ENCODE results near the gene VIPR2. TPM values are rescaled to one million over a fixed set of nuclear protein-coding genes. Genes with fewer than 3 reads are reported as not detected.

Gene VIPR2
- total and polyA plus RNA-seq, 3 donors from 2014 or later: 2.5 to 5.3 (median 4.9) TPM

DNA sequence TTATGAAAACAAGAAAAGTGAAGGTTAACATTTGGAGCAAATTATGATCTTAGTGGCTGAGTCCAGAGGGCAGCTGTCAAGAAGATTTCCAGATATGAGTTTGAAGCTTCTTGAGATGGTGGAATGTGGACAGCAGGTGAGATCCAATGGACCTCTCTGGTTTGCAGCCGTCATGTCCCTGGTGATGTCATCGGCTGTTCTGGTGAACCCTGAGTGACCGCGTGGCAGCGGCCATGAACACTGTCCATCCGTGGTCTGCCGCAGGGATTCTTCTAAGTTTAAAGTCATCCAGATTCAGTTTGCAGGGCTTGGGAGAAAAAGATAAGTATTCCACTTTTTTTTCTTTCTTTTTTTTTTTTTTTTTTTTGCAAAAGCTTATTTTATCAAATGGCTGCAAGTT lies 15.8 kb upstream of the VIPR2 start:
- Histone ChIP-seq H3K27ac (no peak overlapping the region), H3K27me3 (no peaks in the 10 kb centered on the region), H3K4me1 (no peaks in the 10 kb centered on the region), H3K9me3 (no peaks in the 10 kb centered on the region), H3K4me3 (no peak overlapping the region), H3K36me3 (ENCODE audit: low read depth, missing control alignments) (no peaks in the 10 kb centered on the region)
- 89 to 94% methylated on average over 7 of the region's 7 CpGs for WGBS, 2 donors
- intact Hi-C loops (cut with DNase I; ENCODE audit: low total_unique reads): no loop called here
- no peak for DNase-seq
- TF ChIP-seq POLR2A (IDR thresholded peaks at IDR 0.05): no peak
- TF ChIP-seq, protein P1, sequence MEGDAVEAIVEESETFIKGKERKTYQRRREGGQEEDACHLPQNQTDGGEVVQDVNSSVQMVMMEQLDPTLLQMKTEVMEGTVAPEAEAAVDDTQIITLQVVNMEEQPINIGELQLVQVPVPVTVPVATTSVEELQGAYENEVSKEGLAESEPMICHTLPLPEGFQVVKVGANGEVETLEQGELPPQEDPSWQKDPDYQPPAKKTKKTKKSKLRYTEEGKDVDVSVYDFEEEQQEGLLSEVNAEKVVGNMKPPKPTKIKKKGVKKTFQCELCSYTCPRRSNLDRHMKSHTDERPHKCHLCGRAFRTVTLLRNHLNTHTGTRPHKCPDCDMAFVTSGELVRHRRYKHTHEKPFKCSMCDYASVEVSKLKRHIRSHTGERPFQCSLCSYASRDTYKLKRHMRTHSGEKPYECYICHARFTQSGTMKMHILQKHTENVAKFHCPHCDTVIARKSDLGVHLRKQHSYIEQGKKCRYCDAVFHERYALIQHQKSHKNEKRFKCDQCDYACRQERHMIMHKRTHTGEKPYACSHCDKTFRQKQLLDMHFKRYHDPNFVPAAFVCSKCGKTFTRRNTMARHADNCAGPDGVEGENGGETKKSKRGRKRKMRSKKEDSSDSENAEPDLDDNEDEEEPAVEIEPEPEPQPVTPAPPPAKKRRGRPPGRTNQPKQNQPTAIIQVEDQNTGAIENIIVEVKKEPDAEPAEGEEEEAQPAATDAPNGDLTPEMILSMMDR (IDR thresholded peaks at IDR 0.05): no peak

DNA sequence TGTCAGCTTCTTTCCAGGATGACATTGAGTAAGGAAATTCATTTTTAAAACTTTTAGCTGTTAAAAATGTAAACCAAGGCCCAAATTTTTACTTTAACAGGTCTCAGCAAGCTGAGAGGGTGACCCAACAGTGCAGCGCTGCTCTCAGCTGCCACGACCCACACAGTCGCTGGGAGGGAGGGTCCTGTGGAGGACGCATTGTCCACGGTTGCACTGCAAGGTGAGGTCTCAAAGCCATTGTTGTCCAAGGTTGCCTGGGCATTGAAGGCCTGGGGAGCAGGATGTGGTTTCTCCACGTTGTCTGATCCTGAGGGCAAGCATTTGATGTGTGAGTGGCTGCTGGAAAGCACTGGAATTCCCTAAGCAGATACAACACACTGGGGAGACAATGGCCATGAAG lies 15.1 kb upstream of the VIPR2 start:
- H3K4me1 ChIP-seq: no peaks in the 10 kb centered on the region
- no peaks in the 10 kb centered on the region for H3K9me3 ChIP-seq
- no peak overlapping the region for H3K27ac ChIP-seq
- 78 to 89% methylated on average over 6 of the region's 6 CpGs for WGBS, 2 donors
- intact Hi-C loops (cut with DNase I; ENCODE audit: low total_unique reads): no loop called here
- no peaks in the 10 kb centered on the region for H3K27me3 ChIP-seq
- H3K36me3 ChIP-seq (ENCODE audit: low read depth, missing control alignments): no peaks in the 10 kb centered on the region
- TF ChIP-seq POLR2A (IDR thresholded peaks at IDR 0.05): no peak
- TF ChIP-seq, protein P1 (IDR thresholded peaks at IDR 0.05): no peak
- no peak overlapping the region for H3K4me3 ChIP-seq
- no peak for DNase-seq

DNA sequence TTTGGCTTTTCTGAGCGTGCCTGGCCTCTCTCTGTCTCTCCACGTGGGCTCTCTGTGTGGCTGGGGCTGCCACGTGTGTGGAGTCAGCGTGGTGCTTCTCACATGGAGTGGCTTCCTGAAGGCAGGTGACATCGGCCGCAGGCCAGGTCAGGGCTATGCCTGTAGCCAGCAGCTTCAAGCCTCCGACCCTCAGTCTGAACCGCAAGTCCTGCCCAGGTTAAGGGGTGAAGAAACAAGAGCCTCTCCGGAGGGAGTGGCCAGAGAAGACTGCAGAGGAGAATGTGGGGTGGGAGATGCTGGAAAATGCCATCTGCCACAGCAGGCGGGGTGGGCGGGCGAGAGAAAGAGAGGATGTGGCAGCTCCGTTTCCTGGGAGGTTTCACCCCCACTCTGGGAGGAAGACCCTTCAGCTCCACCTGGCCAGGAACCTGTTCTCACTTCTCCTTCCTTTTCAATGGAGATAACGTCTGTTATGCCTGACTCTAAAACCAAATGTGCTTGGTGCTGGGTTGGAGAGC lies 14.3 kb upstream of the VIPR2 start:
- TF ChIP-seq POLR2A (IDR thresholded peaks at IDR 0.05): no peak
- no peak for DNase-seq
- H3K9me3 ChIP-seq: no peaks in the 10 kb centered on the region
- H3K4me1 ChIP-seq: no peaks in the 10 kb centered on the region
- no peak overlapping the region for H3K27ac ChIP-seq
- no peak overlapping the region for H3K4me3 ChIP-seq
- intact Hi-C loops (cut with DNase I; ENCODE audit: low total_unique reads): no loop called here
- H3K36me3 ChIP-seq (ENCODE audit: low read depth, missing control alignments): no peaks in the 10 kb centered on the region
- WGBS, 2 donors: 70 to 79% methylated on average over 14 of the region's 14 CpGs
- no peaks in the 10 kb centered on the region for H3K27me3 ChIP-seq

DNA sequence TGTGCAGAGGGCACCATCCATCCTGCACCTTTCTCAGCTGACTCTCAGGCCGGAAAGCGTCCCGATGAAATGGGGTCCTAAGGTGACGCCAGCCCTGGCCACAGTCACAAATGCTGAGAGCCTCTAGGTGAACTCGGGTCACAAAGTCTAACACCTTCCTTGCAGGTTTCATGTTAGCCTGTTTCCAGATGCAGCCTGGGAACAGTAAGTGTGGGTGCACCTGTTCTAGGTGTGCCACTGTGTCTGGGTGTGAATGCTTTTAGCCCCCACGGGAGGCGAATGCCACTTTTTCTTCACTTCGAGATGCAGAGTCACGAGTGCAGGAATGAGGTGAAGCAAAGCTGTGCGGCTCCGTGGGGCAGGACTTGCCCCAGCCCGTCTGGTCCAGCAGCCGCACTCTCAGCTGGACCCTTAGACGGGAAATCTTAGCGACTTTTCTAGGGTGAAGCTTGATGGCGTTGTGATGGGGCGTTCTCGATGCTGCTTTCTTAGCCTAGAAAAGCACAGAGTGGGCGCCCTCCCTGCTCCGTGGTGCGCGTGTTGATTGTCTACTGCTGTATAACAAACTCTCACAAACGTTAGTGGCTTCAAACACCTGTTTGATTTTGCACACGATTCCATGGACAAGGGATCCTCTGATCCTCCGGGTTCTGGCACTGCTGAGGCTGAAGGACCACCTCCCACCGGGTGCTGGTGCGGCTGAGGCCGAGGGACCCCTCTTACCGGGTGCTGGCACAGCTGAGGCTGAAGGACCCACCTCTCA lies 13.6 kb upstream of the VIPR2 start:
- WGBS, 2 donors: 92 to 93% methylated on average over 29 of the region's 29 CpGs
- intact Hi-C loops (cut with DNase I; ENCODE audit: low total_unique reads): no loop called here
- H3K9me3 ChIP-seq: no peaks in the 10 kb centered on the region
- no peak for DNase-seq
- no peak overlapping the region for H3K4me3 ChIP-seq
- TF ChIP-seq, protein P1 (IDR thresholded peaks at IDR 0.05): no peak
- no peak for TF ChIP-seq POLR2A (IDR thresholded peaks at IDR 0.05)
- H3K36me3 ChIP-seq (ENCODE audit: low read depth, missing control alignments): no peaks in the 10 kb centered on the region
- H3K4me1 ChIP-seq: no peaks in the 10 kb centered on the region
- no peaks in the 10 kb centered on the region for H3K27me3 ChIP-seq
- no peak overlapping the region for H3K27ac ChIP-seq

DNA sequence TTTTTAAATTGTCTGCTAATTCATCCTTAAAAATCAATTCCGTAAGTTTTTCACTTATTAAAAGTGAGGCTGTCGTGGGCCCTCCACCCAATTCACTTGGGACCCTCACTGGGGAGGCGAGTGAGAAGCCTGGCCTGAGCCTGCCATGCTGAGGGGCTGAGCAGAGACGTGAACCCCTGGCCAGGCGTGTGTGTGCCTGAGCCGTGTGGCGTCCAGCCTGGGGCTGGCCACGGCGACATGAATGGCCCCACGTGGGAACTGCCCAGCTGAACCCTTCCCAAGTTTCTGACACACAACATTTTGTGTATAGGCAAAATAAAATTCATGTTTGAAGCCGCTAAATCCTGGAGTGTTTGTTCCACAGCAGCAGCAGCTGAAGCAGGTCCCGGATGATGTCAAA lies 13.0 kb upstream of the VIPR2 start:
- H3K9me3 ChIP-seq: no peaks in the 10 kb centered on the region
- no peaks in the 10 kb centered on the region for H3K4me1 ChIP-seq
- no peak for DNase-seq
- H3K36me3 ChIP-seq (ENCODE audit: low read depth, missing control alignments): no peaks in the 10 kb centered on the region
- H3K27ac ChIP-seq: no peak overlapping the region
- intact Hi-C loops (cut with DNase I; ENCODE audit: low total_unique reads): no loop called here
- 94 to 97% methylated on average over 10 to 12 of the region's 12 CpGs for WGBS, 2 donors
- H3K27me3 ChIP-seq: no peaks in the 10 kb centered on the region
- no peak overlapping the region for H3K4me3 ChIP-seq
- no peak for TF ChIP-seq POLR2A (IDR thresholded peaks at IDR 0.05)
- TF ChIP-seq, protein P1 (IDR thresholded peaks at IDR 0.05): no peak
